ENCODE measurements around the gene ATP1A1.

The ATP1A1 gene

DNA sequence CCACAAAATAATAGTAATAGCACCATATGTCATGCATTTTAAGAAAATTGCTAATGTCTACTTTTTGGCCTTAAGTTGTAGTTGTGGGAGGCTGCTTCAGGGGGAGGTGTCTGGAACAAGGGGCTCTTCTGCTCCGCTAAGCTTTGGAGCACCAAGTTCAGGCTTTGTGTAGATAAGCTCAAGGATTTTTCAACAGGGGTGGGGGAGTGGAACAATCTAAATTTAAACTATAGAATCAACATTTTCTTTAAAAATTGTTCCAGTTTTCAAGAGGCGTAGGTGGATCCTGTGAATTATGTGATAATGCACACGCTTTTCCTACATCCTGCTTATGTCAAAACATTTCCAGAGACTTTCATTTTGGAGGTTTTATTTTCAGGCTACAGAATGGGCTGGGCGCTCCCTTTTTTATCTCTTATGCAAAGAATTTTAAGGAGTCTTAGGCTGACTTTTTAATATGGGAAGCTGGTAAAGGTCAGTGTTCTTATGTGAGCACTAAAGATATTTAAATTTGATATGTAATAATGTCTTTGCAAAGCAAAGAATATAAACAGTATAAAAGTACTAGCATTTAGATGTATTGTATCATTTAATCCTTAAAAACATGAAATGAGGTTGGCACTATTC, 9.9 kb downstream of the ATP1A1 start:
- no peak overlapping the region for H3K4me3 Mint-ChIP-seq
- no peaks in the 10 kb centered on the region for H3K27me3 Mint-ChIP-seq (ENCODE audit: low read depth)
- peaks cover 31% of the 10 kb centered on the region for H3K36me3 Mint-ChIP-seq (ENCODE audit: low read depth)
- H3K27ac Mint-ChIP-seq = no peak overlapping the region
- H3K9me3 Mint-ChIP-seq = no peaks in the 10 kb centered on the region
- H3K4me1 Mint-ChIP-seq (ENCODE audit: low read depth) = peaks cover 46% of the 10 kb centered on the region

GRCh38 chr1:116386042-116386441, 13.0 kb downstream of the ATP1A1 start:
- Mint-ChIP-seq H3K4me3 (no peak overlapping the region), H3K27me3 (ENCODE audit: low read depth) (no peaks in the 10 kb centered on the region), H3K4me1 (ENCODE audit: low read depth) (peaks cover 52% of the 10 kb centered on the region), H3K9me3 (no peaks in the 10 kb centered on the region), H3K27ac (no peak overlapping the region), H3K36me3 (ENCODE audit: low read depth) (peaks cover 54% of the 10 kb centered on the region)

DNA sequence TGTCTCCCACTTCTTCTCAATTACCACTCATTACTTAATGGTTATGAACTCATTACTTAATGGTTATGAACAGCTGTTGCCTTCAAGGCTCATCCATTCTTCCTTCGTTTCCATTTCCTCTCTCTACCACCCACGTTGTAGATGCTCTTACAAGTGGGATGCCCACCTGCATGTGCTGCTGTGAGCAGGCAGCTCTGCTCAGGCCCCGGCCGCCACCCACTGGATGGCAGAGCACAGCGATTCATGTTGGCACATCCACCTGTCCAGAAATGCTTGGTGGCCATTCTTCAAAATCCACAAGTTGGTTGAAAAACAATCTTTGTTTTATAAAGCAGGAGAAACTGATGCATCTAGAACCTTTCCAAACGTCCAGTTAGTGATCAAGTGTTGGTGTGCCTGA, 14.5 kb downstream of the ATP1A1 start:
- Mint-ChIP-seq H3K4me3 (no peak overlapping the region), H3K4me1 (ENCODE audit: low read depth) (peaks cover 51% of the 10 kb centered on the region), H3K9me3 (no peaks in the 10 kb centered on the region), H3K27me3 (ENCODE audit: low read depth) (no peaks in the 10 kb centered on the region), H3K36me3 (ENCODE audit: low read depth) (peaks cover 60% of the 10 kb centered on the region), H3K27ac (peak overlapping the region; percentile 1)

GRCh38 chr1:116388122-116388521, 15.1 kb downstream of the ATP1A1 start:
- H3K36me3 Mint-ChIP-seq (ENCODE audit: low read depth) = peaks cover 64% of the 10 kb centered on the region
- peak overlapping the region; percentile 18 for H3K4me3 Mint-ChIP-seq
- H3K27me3 Mint-ChIP-seq (ENCODE audit: low read depth) = no peaks in the 10 kb centered on the region
- H3K27ac Mint-ChIP-seq = peak overlapping the region; percentile 49
- H3K9me3 Mint-ChIP-seq = no peaks in the 10 kb centered on the region
- H3K4me1 Mint-ChIP-seq (ENCODE audit: low read depth) = peaks cover 51% of the 10 kb centered on the region

GRCh38 chr1:116389013-116389412, 16.0 kb downstream of the ATP1A1 start:
- Mint-ChIP-seq H3K4me1 (ENCODE audit: low read depth) (peaks cover 46% of the 10 kb centered on the region), H3K4me3 (peak overlapping the region; percentile 33), H3K36me3 (ENCODE audit: low read depth) (peaks cover 72% of the 10 kb centered on the region), H3K27ac (peak overlapping the region; percentile 61), H3K9me3 (no peaks in the 10 kb centered on the region), H3K27me3 (ENCODE audit: low read depth) (no peaks in the 10 kb centered on the region)

GRCh38 chr1:116389686-116390085, 16.6 kb downstream of the ATP1A1 start:
- Mint-ChIP-seq H3K36me3 (ENCODE audit: low read depth) (peaks cover 77% of the 10 kb centered on the region), H3K4me3 (no peak overlapping the region), H3K27me3 (ENCODE audit: low read depth) (no peaks in the 10 kb centered on the region), H3K27ac (peak overlapping the region; percentile 53), H3K9me3 (no peaks in the 10 kb centered on the region), H3K4me1 (ENCODE audit: low read depth) (peaks cover 45% of the 10 kb centered on the region)

DNA sequence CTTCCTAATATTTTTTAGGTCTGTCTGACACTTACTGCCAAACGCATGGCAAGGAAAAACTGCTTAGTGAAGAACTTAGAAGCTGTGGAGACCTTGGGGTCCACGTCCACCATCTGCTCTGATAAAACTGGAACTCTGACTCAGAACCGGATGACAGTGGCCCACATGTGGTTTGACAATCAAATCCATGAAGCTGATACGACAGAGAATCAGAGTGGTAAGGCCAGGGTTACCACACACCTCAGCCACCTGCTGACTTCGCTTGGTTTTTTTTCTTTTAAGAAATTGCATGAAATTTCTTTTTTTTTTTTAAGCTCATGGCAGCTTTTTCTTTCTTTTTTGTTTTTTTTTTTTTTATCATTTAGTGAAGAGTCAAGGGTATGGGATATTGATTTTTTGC, 17.2 kb downstream of the ATP1A1 start:
- no peaks in the 10 kb centered on the region for H3K9me3 Mint-ChIP-seq
- H3K27me3 Mint-ChIP-seq (ENCODE audit: low read depth) = no peaks in the 10 kb centered on the region
- H3K27ac Mint-ChIP-seq = peak overlapping the region; percentile 17
- H3K4me1 Mint-ChIP-seq (ENCODE audit: low read depth) = peaks cover 45% of the 10 kb centered on the region
- H3K4me3 Mint-ChIP-seq = no peak overlapping the region
- H3K36me3 Mint-ChIP-seq (ENCODE audit: low read depth) = peaks cover 73% of the 10 kb centered on the region

DNA sequence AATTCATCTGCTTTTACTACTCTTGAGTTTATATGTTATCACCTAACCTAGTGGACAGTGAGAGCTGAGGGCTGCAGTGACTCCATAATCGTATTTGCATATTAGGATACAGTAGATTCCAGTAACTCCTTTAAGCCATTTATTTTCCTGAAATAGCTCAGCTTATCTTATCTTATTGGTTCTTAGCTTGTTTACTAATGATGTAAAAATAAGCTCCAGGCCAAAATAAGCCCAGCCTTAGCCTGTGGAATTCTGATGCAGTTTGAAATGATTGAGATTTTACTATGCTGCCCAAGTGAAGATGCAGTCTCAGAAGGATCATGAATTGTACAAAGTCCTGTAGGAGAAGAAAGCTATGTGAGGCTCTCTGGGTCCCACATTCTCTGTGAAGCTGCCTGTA, 18.1 kb downstream of the ATP1A1 start:
- H3K4me1 Mint-ChIP-seq (ENCODE audit: low read depth) = peaks cover 45% of the 10 kb centered on the region
- no peaks in the 10 kb centered on the region for H3K9me3 Mint-ChIP-seq
- no peak overlapping the region for H3K4me3 Mint-ChIP-seq
- peaks cover 71% of the 10 kb centered on the region for H3K36me3 Mint-ChIP-seq (ENCODE audit: low read depth)
- H3K27me3 Mint-ChIP-seq (ENCODE audit: low read depth) = no peaks in the 10 kb centered on the region
- H3K27ac Mint-ChIP-seq = no peak overlapping the region

GRCh38 chr1:116392717-116393404, 19.8 kb downstream of the ATP1A1 start:
- Mint-ChIP-seq H3K27me3 (ENCODE audit: low read depth) (no peaks in the 10 kb centered on the region), H3K27ac (peak overlapping the region; percentile 18), H3K36me3 (ENCODE audit: low read depth) (peaks cover 73% of the 10 kb centered on the region), H3K4me1 (ENCODE audit: low read depth) (peaks cover 36% of the 10 kb centered on the region), H3K9me3 (no peaks in the 10 kb centered on the region), H3K4me3 (no peak overlapping the region)

DNA sequence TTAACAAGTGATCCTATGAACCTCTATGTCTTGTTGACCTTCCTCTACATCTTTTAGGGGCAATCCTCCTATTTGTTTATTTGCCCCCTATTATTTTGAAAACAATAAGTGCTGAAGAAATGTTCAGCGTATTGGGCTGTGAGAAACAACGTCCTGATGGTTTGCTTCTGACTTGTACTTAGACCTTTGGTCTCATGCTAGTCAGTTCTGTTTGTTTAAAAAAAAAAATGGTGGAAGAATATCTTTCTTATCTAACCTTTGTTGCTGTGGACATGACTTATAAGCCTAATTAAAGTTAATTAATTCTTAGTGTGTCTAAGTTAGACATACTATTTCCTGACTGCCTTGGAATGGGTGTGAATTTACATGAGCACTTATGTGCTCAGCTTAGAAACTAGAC, 20.7 kb downstream of the ATP1A1 start:
- Mint-ChIP-seq H3K27ac (no peak overlapping the region), H3K4me3 (no peak overlapping the region), H3K9me3 (no peaks in the 10 kb centered on the region), H3K4me1 (ENCODE audit: low read depth) (peaks cover 27% of the 10 kb centered on the region), H3K27me3 (ENCODE audit: low read depth) (no peaks in the 10 kb centered on the region), H3K36me3 (ENCODE audit: low read depth) (peaks cover 73% of the 10 kb centered on the region)

DNA sequence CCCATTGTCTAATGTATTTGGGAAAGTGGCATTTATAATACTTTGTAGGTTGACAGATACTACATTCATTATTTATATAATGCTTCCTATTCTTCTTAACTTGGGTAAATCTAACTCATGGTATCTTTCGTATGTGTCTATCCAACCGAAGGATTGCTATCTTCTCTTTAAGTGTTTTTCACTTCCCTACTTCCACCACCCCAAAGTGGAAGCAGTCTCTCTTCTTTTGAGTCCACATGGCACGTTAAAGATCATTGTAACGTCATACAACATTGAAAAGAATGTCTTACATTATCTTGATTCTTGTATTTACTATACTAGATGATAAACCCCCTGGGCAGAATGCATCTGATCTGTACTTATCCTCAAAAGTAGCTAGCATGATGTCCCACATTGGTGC, 21.2 kb downstream of the ATP1A1 start:
- no peak overlapping the region for H3K4me3 Mint-ChIP-seq
- peaks cover 73% of the 10 kb centered on the region for H3K36me3 Mint-ChIP-seq (ENCODE audit: low read depth)
- peaks cover 22% of the 10 kb centered on the region for H3K4me1 Mint-ChIP-seq (ENCODE audit: low read depth)
- H3K27me3 Mint-ChIP-seq (ENCODE audit: low read depth) = no peaks in the 10 kb centered on the region
- H3K9me3 Mint-ChIP-seq = no peaks in the 10 kb centered on the region
- no peak overlapping the region for H3K27ac Mint-ChIP-seq

GRCh38 chr1:116396769-116397168, 23.7 kb downstream of the ATP1A1 start:
- Mint-ChIP-seq H3K36me3 (ENCODE audit: low read depth) (peaks cover 78% of the 10 kb centered on the region), H3K27ac (no peak overlapping the region), H3K9me3 (no peaks in the 10 kb centered on the region), H3K27me3 (ENCODE audit: low read depth) (no peaks in the 10 kb centered on the region), H3K4me1 (ENCODE audit: low read depth) (peaks cover 17% of the 10 kb centered on the region), H3K4me3 (no peak overlapping the region)

DNA sequence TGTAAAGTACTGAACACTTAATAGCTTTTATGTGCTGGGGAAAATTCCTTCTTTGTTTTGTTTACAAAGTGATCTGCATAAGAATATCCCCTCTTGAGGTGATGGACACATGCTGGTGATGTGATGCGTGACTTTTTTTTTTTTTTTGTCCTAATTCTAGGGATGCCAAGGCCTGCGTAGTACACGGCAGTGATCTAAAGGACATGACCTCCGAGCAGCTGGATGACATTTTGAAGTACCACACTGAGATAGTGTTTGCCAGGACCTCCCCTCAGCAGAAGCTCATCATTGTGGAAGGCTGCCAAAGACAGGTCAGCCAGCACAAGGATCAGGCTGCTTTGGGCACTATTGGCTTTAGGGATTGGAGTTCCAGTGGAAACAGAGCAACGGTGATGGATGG, 24.7 kb downstream of the ATP1A1 start:
- no peaks in the 10 kb centered on the region for H3K27me3 Mint-ChIP-seq (ENCODE audit: low read depth)
- H3K4me3 Mint-ChIP-seq = no peak overlapping the region
- no peaks in the 10 kb centered on the region for H3K9me3 Mint-ChIP-seq
- peaks cover 77% of the 10 kb centered on the region for H3K36me3 Mint-ChIP-seq (ENCODE audit: low read depth)
- H3K4me1 Mint-ChIP-seq (ENCODE audit: low read depth) = peaks cover 18% of the 10 kb centered on the region
- no peak overlapping the region for H3K27ac Mint-ChIP-seq

DNA sequence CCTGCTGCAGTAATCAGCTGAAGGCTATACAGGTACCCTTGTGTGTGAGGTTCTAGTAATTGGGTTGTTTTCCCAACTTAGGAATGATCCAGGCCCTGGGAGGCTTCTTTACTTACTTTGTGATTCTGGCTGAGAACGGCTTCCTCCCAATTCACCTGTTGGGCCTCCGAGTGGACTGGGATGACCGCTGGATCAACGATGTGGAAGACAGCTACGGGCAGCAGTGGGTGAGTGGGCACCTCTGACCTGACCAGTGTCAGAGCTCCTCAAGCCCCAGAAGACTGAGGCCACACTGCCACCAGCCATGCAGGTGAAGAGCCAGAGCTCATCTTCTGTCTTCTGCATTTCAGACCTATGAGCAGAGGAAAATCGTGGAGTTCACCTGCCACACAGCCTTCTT, 27.7 kb downstream of the ATP1A1 start:
- Mint-ChIP-seq H3K27ac (no peak overlapping the region), H3K27me3 (ENCODE audit: low read depth) (no peaks in the 10 kb centered on the region), H3K4me1 (ENCODE audit: low read depth) (peaks cover 19% of the 10 kb centered on the region), H3K9me3 (no peaks in the 10 kb centered on the region), H3K4me3 (no peak overlapping the region), H3K36me3 (ENCODE audit: low read depth) (peaks cover 82% of the 10 kb centered on the region)

- Mint-ChIP-seq H3K36me3 (ENCODE audit: low read depth) (peaks cover 77% of the 10 kb centered on the region), H3K27me3 (ENCODE audit: low read depth) (no peaks in the 10 kb centered on the region), H3K9me3 (no peaks in the 10 kb centered on the region), H3K4me1 (ENCODE audit: low read depth) (peaks cover 19% of the 10 kb centered on the region), H3K27ac (no peak overlapping the region), H3K4me3 (no peak overlapping the region)
Measured at GRCh38 chr1:116401646-116402176, 28.7 kb downstream of the ATP1A1 start.
